ENCODE data around the gene PCCA. TPM values are rescaled to one million over a fixed set of nuclear protein-coding genes. Genes with fewer than 3 reads are reported as not detected.

PCCA gene
- total and polyA plus RNA-seq, 2 donors (not counting 1 experiment from before 2014, with no cell fraction given) = 11.2 to 73.0 TPM

DNA sequence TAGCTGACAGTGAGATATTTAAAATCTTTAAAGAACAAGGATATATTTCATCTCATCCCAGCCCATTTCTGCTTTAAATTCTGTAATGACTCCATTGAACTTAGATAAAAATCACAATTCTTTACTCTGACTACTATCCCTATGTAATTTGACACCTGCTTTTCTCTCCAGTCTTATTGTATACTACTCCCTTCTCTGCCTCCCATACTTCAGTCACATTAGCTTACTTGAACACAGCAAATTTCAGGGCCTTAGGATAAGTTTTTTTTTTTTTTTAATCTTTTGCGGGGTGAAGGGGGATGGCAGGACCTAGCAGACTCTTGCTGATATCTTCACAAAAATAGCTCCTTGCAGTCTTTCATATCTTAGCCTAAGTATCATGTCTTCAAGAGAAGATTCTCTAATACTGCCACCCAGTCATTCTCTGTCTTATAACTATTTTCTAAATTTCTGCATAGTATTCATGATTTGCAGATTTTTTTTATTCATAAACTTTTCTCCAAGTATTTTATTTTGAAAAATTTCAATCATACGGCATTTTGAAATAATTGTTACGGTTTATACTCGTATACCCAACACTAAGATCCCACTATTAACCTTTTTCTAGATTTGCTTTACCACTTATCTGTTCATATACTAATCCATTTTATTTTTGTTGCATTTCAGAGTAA, 151.4 kb downstream of the PCCA start:
- TF ChIP-seq, protein P1, sequence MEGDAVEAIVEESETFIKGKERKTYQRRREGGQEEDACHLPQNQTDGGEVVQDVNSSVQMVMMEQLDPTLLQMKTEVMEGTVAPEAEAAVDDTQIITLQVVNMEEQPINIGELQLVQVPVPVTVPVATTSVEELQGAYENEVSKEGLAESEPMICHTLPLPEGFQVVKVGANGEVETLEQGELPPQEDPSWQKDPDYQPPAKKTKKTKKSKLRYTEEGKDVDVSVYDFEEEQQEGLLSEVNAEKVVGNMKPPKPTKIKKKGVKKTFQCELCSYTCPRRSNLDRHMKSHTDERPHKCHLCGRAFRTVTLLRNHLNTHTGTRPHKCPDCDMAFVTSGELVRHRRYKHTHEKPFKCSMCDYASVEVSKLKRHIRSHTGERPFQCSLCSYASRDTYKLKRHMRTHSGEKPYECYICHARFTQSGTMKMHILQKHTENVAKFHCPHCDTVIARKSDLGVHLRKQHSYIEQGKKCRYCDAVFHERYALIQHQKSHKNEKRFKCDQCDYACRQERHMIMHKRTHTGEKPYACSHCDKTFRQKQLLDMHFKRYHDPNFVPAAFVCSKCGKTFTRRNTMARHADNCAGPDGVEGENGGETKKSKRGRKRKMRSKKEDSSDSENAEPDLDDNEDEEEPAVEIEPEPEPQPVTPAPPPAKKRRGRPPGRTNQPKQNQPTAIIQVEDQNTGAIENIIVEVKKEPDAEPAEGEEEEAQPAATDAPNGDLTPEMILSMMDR (conservative IDR thresholded peaks at IDR 0.05 in 1 of 2, IDR thresholded peaks at IDR 0.05 in 1 of 2; ENCODE audit: low read depth in 1 of 2, low read length in 2 of 2) = no peak
- TF ChIP-seq EZH2 (IDR thresholded peaks at IDR 0.05; ENCODE audit: low read length, missing control alignments) = no peak
- Histone ChIP-seq H3K9me3 (ENCODE audit: control insufficient read depth, insufficient read depth, low read depth, low read length) (no peaks in the 10 kb centered on the region), H3K27me3 (ENCODE audit: control insufficient read depth, insufficient read depth, low read length) (no peaks in the 10 kb centered on the region), H2AFZ (ENCODE audit: low read length) (no peak overlapping the region), H3K4me2 (ENCODE audit: extremely low read depth, insufficient read depth, low read length) (no peak overlapping the region), H3K4me1 (ENCODE audit: control insufficient read depth, extremely low read depth, insufficient read depth, low read length) (peaks cover 5% of the 10 kb centered on the region), H3K9ac (ENCODE audit: insufficient read depth, low read length) (no peak overlapping the region), H3K27ac (ENCODE audit: insufficient read depth, low read length) (no peak overlapping the region), H3K79me2 (ENCODE audit: control insufficient read depth, insufficient read depth, low read length) (no peaks in the 10 kb centered on the region), H3K4me3 (replicated peaks in 1 of 4; ENCODE audit: control extremely low read depth in 1 of 4, insufficient read depth in 1 of 4, low read depth in 3 of 4, low read length in 4 of 4) (no peak overlapping the region), H3K36me3 (ENCODE audit: control insufficient read depth, insufficient read depth, low read length) (no peaks in the 10 kb centered on the region), H4K20me1 (ENCODE audit: control insufficient read depth, extremely low read depth, insufficient read depth, low read length) (no peaks in the 10 kb centered on the region)
- DNase-seq (ENCODE audit: low read depth in 2 of 2) = peak in 1 of 2 donors; percentile 8

DNA sequence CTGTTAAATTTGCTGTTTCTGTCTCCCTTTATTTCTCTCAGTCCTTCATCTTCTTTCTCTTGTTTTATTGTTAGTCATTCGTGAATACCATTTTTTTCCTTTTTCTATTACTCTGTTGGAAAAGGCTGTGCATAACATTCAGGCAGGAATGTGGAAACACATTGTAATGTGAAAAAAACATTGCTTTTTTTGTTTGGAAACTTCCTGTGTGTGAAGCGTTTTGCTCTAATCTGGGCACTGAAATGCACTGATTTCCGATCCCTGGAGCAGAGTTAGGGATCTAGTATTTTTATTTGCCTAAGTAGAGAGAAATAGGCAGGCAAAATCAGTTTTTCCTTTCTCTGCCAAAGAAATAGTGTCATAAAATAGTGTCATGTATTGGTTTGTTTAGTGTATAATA, 155.5 kb downstream of the PCCA start:
- Histone ChIP-seq H3K4me2 (ENCODE audit: extremely low read depth, insufficient read depth, low read length) (no peak overlapping the region), H3K36me3 (ENCODE audit: control insufficient read depth, insufficient read depth, low read length) (no peaks in the 10 kb centered on the region), H3K9ac (ENCODE audit: insufficient read depth, low read length) (no peak overlapping the region), H3K79me2 (ENCODE audit: control insufficient read depth, insufficient read depth, low read length) (no peaks in the 10 kb centered on the region), H3K27ac (ENCODE audit: insufficient read depth, low read length) (no peak overlapping the region), H3K4me1 (ENCODE audit: control insufficient read depth, extremely low read depth, insufficient read depth, low read length) (no peaks in the 10 kb centered on the region), H4K20me1 (ENCODE audit: control insufficient read depth, extremely low read depth, insufficient read depth, low read length) (no peaks in the 10 kb centered on the region), H2AFZ (ENCODE audit: low read length) (no peak overlapping the region), H3K9me3 (ENCODE audit: control insufficient read depth, insufficient read depth, low read depth, low read length) (no peaks in the 10 kb centered on the region), H3K27me3 (ENCODE audit: control insufficient read depth, insufficient read depth, low read length) (no peaks in the 10 kb centered on the region), H3K4me3 (replicated peaks in 1 of 4; ENCODE audit: control extremely low read depth in 1 of 4, insufficient read depth in 1 of 4, low read depth in 3 of 4, low read length in 4 of 4) (no peak overlapping the region)
- DNase-seq (ENCODE audit: low read depth in 2 of 2) = peak in 1 of 2 donors; percentile 18
- TF ChIP-seq EZH2 (IDR thresholded peaks at IDR 0.05; ENCODE audit: low read length, missing control alignments) = no peak
- TF ChIP-seq, protein P1 (conservative IDR thresholded peaks at IDR 0.05 in 1 of 2, IDR thresholded peaks at IDR 0.05 in 1 of 2; ENCODE audit: low read depth in 1 of 2, low read length in 2 of 2) = no peak

DNA sequence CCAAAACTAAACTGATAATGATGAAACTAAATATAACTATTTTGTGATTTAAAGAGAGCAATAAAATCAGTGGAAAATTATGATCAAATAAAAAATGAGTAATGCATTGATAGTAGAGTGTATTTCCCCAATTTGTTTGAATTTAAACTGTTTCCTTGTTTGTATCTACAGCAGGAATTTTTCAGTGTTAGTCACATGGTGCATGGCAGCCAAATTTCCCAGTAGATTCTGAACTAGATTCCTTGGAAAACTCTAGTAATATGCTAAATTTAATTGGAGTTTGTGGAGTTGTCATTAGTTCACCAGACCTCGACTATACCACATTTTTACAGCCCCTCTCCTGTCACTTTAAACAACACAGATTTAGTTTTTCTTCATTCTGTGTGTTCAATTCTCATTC, 156.2 kb downstream of the PCCA start:
- Histone ChIP-seq H4K20me1 (ENCODE audit: control insufficient read depth, extremely low read depth, insufficient read depth, low read length) (no peaks in the 10 kb centered on the region), H3K4me3 (replicated peaks in 1 of 4; ENCODE audit: control extremely low read depth in 1 of 4, insufficient read depth in 1 of 4, low read depth in 3 of 4, low read length in 4 of 4) (no peak overlapping the region), H2AFZ (ENCODE audit: low read length) (no peak overlapping the region), H3K4me1 (ENCODE audit: control insufficient read depth, extremely low read depth, insufficient read depth, low read length) (no peaks in the 10 kb centered on the region), H3K9ac (ENCODE audit: insufficient read depth, low read length) (no peak overlapping the region), H3K36me3 (ENCODE audit: control insufficient read depth, insufficient read depth, low read length) (no peaks in the 10 kb centered on the region), H3K9me3 (ENCODE audit: control insufficient read depth, insufficient read depth, low read depth, low read length) (no peaks in the 10 kb centered on the region), H3K27me3 (ENCODE audit: control insufficient read depth, insufficient read depth, low read length) (no peaks in the 10 kb centered on the region), H3K4me2 (ENCODE audit: extremely low read depth, insufficient read depth, low read length) (no peak overlapping the region), H3K79me2 (ENCODE audit: control insufficient read depth, insufficient read depth, low read length) (no peaks in the 10 kb centered on the region), H3K27ac (ENCODE audit: insufficient read depth, low read length) (no peak overlapping the region)
- TF ChIP-seq, protein P1 (conservative IDR thresholded peaks at IDR 0.05 in 1 of 2, IDR thresholded peaks at IDR 0.05 in 1 of 2; ENCODE audit: low read depth in 1 of 2, low read length in 2 of 2) = no peak
- no peak for TF ChIP-seq EZH2 (IDR thresholded peaks at IDR 0.05; ENCODE audit: low read length, missing control alignments)
- peak in 1 of 2 donors; percentile 18 for DNase-seq (ENCODE audit: low read depth in 2 of 2)
